ENCODE measurements around the gene CCDC197. TPM values are rescaled to one million over a fixed set of nuclear protein-coding genes. Genes with fewer than 3 reads are reported as not detected.

CCDC197 gene
- total RNA-seq, 3 donors from 2014 or later = not detected

DNA sequence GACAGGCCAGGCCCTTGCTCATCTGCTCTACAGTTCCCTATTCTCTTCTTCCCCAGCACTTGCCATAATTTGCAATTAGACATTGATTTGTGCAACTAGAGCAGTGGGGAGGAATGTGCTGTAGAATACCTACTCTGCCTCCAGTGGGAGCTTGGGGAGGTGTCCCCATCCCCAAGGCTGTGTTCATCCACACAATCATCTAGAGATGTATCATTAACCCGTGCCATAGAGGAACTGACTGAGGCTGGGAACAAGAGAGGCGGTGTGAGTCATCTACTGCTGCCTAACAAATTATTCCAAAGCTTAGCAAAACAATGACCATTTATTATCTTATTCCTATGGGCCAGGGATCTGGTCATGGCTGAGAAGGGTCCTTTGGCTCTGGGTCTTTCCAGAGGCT is 23.9 kb downstream of the CCDC197 start:
- H3K27ac ChIP-seq = no peak overlapping the region
- no peak overlapping the region for H3K4me3 ChIP-seq
- no peaks in the 10 kb centered on the region for H3K36me3 ChIP-seq
- no peak for DNase-seq (ENCODE audit: low spot score in 2 of 2)
- no peaks in the 10 kb centered on the region for H3K4me1 ChIP-seq
- intact Hi-C loops (cut with DNase I; ENCODE audit: low total_unique reads) = no loop called here
- no peaks in the 10 kb centered on the region for H3K9me3 ChIP-seq
- TF ChIP-seq POLR2A (IDR thresholded peaks at IDR 0.05) (no peak), POLR2AphosphoS5 (IDR thresholded peaks at IDR 0.05) (no peak)
- TF ChIP-seq, protein P1, sequence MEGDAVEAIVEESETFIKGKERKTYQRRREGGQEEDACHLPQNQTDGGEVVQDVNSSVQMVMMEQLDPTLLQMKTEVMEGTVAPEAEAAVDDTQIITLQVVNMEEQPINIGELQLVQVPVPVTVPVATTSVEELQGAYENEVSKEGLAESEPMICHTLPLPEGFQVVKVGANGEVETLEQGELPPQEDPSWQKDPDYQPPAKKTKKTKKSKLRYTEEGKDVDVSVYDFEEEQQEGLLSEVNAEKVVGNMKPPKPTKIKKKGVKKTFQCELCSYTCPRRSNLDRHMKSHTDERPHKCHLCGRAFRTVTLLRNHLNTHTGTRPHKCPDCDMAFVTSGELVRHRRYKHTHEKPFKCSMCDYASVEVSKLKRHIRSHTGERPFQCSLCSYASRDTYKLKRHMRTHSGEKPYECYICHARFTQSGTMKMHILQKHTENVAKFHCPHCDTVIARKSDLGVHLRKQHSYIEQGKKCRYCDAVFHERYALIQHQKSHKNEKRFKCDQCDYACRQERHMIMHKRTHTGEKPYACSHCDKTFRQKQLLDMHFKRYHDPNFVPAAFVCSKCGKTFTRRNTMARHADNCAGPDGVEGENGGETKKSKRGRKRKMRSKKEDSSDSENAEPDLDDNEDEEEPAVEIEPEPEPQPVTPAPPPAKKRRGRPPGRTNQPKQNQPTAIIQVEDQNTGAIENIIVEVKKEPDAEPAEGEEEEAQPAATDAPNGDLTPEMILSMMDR (IDR thresholded peaks at IDR 0.05) = no peak
- no peaks in the 10 kb centered on the region for H3K27me3 ChIP-seq

DNA sequence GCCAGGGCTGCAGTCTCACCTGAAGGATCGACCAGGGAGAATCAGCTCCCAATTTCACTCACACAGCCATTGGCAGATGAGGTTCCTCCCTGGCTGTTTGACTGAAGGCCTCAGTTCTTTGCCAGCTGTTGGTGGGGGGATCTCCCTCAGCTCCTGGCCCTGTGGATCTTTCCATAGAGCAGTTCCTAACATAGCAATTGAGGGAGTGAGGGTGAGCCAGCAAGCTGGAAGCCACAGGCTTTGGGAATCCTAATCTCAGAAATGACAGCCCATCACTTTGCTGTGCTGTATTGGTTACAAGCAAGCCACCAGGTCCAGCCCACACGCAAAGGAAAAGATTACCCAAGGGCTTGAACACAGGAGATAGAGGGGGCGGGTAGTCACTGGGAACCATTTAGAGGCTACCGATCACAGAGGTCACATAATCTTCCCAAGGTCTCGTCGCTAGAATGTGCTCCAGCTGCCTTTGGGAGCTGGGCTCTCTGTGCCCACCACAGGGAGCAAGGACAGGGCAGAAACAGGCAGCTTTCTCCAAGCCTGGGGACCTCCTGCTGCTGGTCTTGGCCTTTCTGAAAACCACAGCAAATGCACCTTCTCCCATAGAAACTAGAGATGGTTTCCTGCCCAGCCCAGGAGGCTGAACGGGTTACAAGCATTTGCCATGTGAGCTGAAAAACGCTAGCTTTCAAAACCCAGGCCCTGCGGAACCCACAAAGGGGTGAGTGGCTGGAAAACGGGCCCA is 24.5 kb downstream of the CCDC197 start:
- no peaks in the 10 kb centered on the region for H3K36me3 ChIP-seq
- no peaks in the 10 kb centered on the region for H3K27me3 ChIP-seq
- no peak overlapping the region for H3K4me3 ChIP-seq
- TF ChIP-seq, protein P1 (IDR thresholded peaks at IDR 0.05) = no peak
- TF ChIP-seq POLR2A (IDR thresholded peaks at IDR 0.05) (no peak), POLR2AphosphoS5 (IDR thresholded peaks at IDR 0.05) (no peak)
- H3K9me3 ChIP-seq = no peaks in the 10 kb centered on the region
- no peaks in the 10 kb centered on the region for H3K4me1 ChIP-seq
- DNase-seq (ENCODE audit: low spot score in 2 of 2) = no peak
- intact Hi-C loops (cut with DNase I; ENCODE audit: low total_unique reads) = no loop called here
- no peak overlapping the region for H3K27ac ChIP-seq

DNA sequence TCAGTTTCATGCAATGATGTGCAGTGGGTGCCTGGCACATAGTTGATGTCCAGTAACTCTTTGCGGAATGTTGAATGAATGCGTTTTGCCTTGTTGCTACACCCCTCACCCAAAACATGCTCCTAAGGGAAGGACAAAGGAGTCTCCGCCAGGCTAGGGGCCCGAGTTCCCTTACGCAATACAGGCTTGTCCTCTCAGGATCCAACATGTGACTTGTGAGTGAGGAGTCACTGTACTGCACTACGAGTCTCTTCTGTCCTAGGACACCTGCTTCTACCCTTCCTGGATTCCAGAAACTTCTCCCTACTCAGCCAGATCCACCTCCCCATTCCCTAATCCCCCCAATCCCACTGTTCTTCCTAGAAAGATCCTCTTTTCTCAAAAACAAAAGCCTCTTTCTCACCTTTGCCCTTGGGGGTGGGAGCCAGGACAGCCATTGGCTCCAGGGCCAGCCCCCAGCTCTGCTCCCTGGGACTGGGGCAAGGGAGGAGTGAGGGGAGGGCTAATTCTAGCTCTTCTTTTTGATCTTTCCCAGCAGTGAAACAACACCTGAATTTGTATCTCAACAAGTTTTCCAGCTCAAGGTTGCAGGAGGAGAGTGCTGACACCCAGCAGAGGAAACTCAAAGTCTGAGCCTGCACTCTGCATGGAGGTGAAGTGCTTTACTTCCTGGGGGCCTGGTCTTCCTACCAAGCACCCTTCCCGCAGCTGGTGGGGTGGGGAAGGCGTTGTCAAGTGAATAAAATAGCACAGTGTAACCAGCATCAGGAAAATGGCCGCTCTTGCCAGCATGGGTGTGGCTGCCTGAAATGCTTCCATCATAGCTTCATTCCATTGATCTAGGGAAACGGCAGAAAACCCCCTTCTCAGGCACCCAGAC is 25.7 kb downstream of the CCDC197 start:
- no peak overlapping the region for H3K4me3 ChIP-seq
- H3K9me3 ChIP-seq = no peaks in the 10 kb centered on the region
- intact Hi-C loops (cut with DNase I; ENCODE audit: low total_unique reads) = no loop called here
- no peaks in the 10 kb centered on the region for H3K36me3 ChIP-seq
- no peak for DNase-seq (ENCODE audit: low spot score in 2 of 2)
- H3K27ac ChIP-seq = no peak overlapping the region
- no peaks in the 10 kb centered on the region for H3K4me1 ChIP-seq
- TF ChIP-seq, protein P1 (IDR thresholded peaks at IDR 0.05) = no peak
- no peak for TF ChIP-seq POLR2AphosphoS5 (IDR thresholded peaks at IDR 0.05)
- TF ChIP-seq POLR2A (IDR thresholded peaks at IDR 0.05) = no peak
- no peaks in the 10 kb centered on the region for H3K27me3 ChIP-seq

DNA sequence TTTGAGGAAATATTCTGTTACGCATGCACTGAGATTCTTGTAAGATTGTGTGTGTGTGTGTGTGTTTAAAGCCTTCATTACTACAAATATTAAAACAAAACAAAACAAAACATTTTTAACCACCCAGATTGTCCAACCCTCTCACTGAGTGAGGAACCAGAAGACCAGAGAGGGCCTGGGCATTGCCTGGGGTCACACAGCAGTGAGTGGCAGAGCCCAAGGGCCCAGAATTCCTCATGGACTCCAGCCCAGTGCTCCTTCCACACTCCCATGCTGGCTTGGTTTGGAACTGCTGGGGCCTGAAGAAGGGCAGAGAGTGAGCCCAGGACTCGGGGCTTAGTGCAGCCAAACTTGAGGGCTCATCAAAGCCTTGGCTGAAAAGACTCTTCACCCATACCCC is 27.4 kb downstream of the CCDC197 start:
- Histone ChIP-seq H3K4me1 (no peaks in the 10 kb centered on the region), H3K36me3 (no peaks in the 10 kb centered on the region), H3K27me3 (no peaks in the 10 kb centered on the region), H3K4me3 (no peak overlapping the region), H3K27ac (no peak overlapping the region), H3K9me3 (no peaks in the 10 kb centered on the region)
- intact Hi-C loops (cut with DNase I; ENCODE audit: low total_unique reads) = no loop called here
- TF ChIP-seq POLR2A (IDR thresholded peaks at IDR 0.05) (no peak), POLR2AphosphoS5 (IDR thresholded peaks at IDR 0.05) (no peak)
- TF ChIP-seq, protein P1 (IDR thresholded peaks at IDR 0.05) = no peak
- DNase-seq (ENCODE audit: low spot score in 2 of 2) = no peak

DNA sequence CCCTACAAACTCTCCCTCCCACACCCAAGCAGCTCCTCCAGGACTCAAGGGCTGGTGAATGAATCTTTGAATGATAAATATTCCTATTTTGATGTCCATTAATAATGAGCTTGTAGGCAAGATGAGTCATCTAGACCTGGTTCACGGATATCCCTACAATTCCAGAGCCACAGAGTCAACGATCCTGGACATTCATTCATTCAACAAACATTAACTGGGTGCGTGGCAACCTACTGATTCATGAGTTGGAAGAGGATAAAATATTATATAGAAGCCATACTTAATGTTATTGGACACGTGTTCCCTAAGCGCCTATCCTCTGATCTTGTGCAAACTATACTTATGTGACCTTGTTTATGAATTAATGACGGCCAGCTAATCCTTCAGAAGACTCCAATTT is 28.6 kb downstream of the CCDC197 start:
- Histone ChIP-seq H3K4me1 (no peaks in the 10 kb centered on the region), H3K36me3 (no peaks in the 10 kb centered on the region), H3K4me3 (peak overlapping the region in 2 of 3 donors; percentile 76 to 97), H3K27ac (no peak overlapping the region), H3K27me3 (no peaks in the 10 kb centered on the region), H3K9me3 (no peaks in the 10 kb centered on the region)
- no peak for DNase-seq (ENCODE audit: low spot score in 2 of 2)
- TF ChIP-seq POLR2AphosphoS5 (IDR thresholded peaks at IDR 0.05) (no peak), POLR2A (IDR thresholded peaks at IDR 0.05) (no peak)
- TF ChIP-seq, protein P1 (IDR thresholded peaks at IDR 0.05) = no peak
- intact Hi-C loops (cut with DNase I; ENCODE audit: low total_unique reads) = loop anchor here (2.0 kb wide), 1 partner anchor 77 kb away; no protein-coding TSS in a partner anchor

All from breast epithelium (tissue), 4 donors.